ENCODE results near the gene ZSCAN29.

GRCh38 chr15:43316971-43317346, 53.9 kb downstream of the ZSCAN29 start:
- TF ChIP-seq CTCF (IDR thresholded peaks at IDR 0.05) (no peak), POLR2A (IDR thresholded peaks at IDR 0.05) (no peak)

Data from adrenal gland (tissue), 5 donors.